ENCODE measurements around the gene NRCAM. TPM values are rescaled to one million over a fixed set of nuclear protein-coding genes. Genes with fewer than 3 reads are reported as not detected.

Gene NRCAM
- total and polyA plus RNA-seq, 2 donors (not counting 1 experiment from before 2014, with no cell fraction given): 0.75 to 4.6 TPM

- Mint-ChIP-seq H3K4me1 (no peaks in the 10 kb centered on the region), H3K27ac (no peak overlapping the region), H3K27me3 (no peaks in the 10 kb centered on the region), H3K4me3 (no peak overlapping the region), H3K9me3 (ENCODE audit: insufficient read depth) (no peaks in the 10 kb centered on the region)
- Histone ChIP-seq H3K27ac (ENCODE audit: low read length in 2 of 2) (no peak overlapping the region), H2AFZ (ENCODE audit: insufficient read depth, low read depth, low read length, poor library complexity, severe bottlenecking) (no peak overlapping the region), H4K20me1 (ENCODE audit: control insufficient read depth, insufficient read depth, low read length, poor library complexity, severe bottlenecking) (no peaks in the 10 kb centered on the region), H3K27me3 (replicated peaks in 1 of 4; ENCODE audit: control extremely low read depth in 1 of 4, control insufficient read depth in 3 of 4, insufficient read depth in 4 of 4, low read length in 3 of 4) (peaks cover 0 to 5% (median 0%) of the 10 kb centered on the region in 4 experiments), H3K36me3 (replicated peaks in 1 of 2; ENCODE audit: control extremely low read depth in 1 of 2, control insufficient read depth in 1 of 2, extremely low read depth in 1 of 2, insufficient read depth in 2 of 2, low read length in 1 of 2) (no peaks in the 10 kb centered on the region), H3K4me2 (replicated peaks; ENCODE audit: low read depth, low read length, poor library complexity, severe bottlenecking) (no peak overlapping the region), H3K9ac (ENCODE audit: low read length) (no peak overlapping the region), H3K4me3 (ENCODE audit: control extremely low read depth in 1 of 5, extremely low read depth in 1 of 5, insufficient read depth in 1 of 5, low read depth in 2 of 5, low read length in 4 of 5) (no peak overlapping the region), H3K9me3 (ENCODE audit: control extremely low read depth in 1 of 3, control insufficient read depth in 2 of 3, insufficient read depth in 1 of 3, low read length in 2 of 3) (peaks cover 0 to 4% (median 0%) of the 10 kb centered on the region in 3 donors), H3K4me1 (ENCODE audit: control insufficient read depth in 2 of 2, insufficient read depth in 2 of 2, low read length in 2 of 2) (no peaks in the 10 kb centered on the region), H3K79me2 (ENCODE audit: control insufficient read depth, insufficient read depth, low read length) (no peaks in the 10 kb centered on the region)
- TF ChIP-seq EZH2 (IDR thresholded peaks at IDR 0.05; ENCODE audit: borderline replicate concordance, insufficient read depth, low read depth, low read length, poor library complexity, severe bottlenecking) (no peak), CTCF (IDR thresholded peaks at IDR 0.05) (no peak)
- DNase-seq: no peak
- POLR2A ChIA-PET: no interaction called here
- ATAC-seq (ENCODE audit: low read depth): no peak
- intact Hi-C loops (cut with micrococcal nuclease): no loop called here
- no CpG with 5 or more reads among the region's 1 CpG for WGBS (ENCODE audit: insufficient coverage)
- CTCF ChIA-PET: no interaction called here
Observed at GRCh38 chr7:108335269-108335918, 120.8 kb downstream of the NRCAM start.

GRCh38 chr7:108332937-108333336 is 123.3 kb downstream of the NRCAM start:
- no peak for DNase-seq
- no peak overlapping the region for H3K4me3 Mint-ChIP-seq

More at GRCh38 chr7:108332937-108333336, 123.3 kb downstream of the NRCAM start:
- peaks cover 0 to under 1% of the 10 kb centered on the region in 2 donors for H3K4me1 ChIP-seq (ENCODE audit: control insufficient read depth in 2 of 2, insufficient read depth in 2 of 2, low read length in 2 of 2)
- TF ChIP-seq EZH2 (IDR thresholded peaks at IDR 0.05; ENCODE audit: borderline replicate concordance, insufficient read depth, low read depth, low read length, poor library complexity, severe bottlenecking): no peak
- no peak for TF ChIP-seq CTCF (IDR thresholded peaks at IDR 0.05)
- no CpG with 5 or more reads among the region's 3 CpGs for WGBS (ENCODE audit: insufficient coverage)
- H3K36me3 ChIP-seq (replicated peaks in 1 of 2; ENCODE audit: control extremely low read depth in 1 of 2, control insufficient read depth in 1 of 2, extremely low read depth in 1 of 2, insufficient read depth in 2 of 2, low read length in 1 of 2): no peaks in the 10 kb centered on the region
- H3K4me2 ChIP-seq (replicated peaks; ENCODE audit: low read depth, low read length, poor library complexity, severe bottlenecking): no peak overlapping the region
- no peaks in the 10 kb centered on the region for H3K79me2 ChIP-seq (ENCODE audit: control insufficient read depth, insufficient read depth, low read length)
- Mint-ChIP-seq H3K27ac (no peak overlapping the region), H3K4me1 (peaks cover 13% of the 10 kb centered on the region), H3K9me3 (ENCODE audit: insufficient read depth) (no peaks in the 10 kb centered on the region), H3K27me3 (no peaks in the 10 kb centered on the region)
- no peak overlapping the region for H3K27ac ChIP-seq (ENCODE audit: low read length in 2 of 2)
- POLR2A ChIA-PET: no interaction called here
- ATAC-seq (ENCODE audit: low read depth): no peak
- H2AFZ ChIP-seq (ENCODE audit: insufficient read depth, low read depth, low read length, poor library complexity, severe bottlenecking): no peak overlapping the region
- no peak overlapping the region for H3K4me3 ChIP-seq (ENCODE audit: control extremely low read depth in 1 of 5, extremely low read depth in 1 of 5, insufficient read depth in 1 of 5, low read depth in 2 of 5, low read length in 4 of 5)
- no peaks in the 10 kb centered on the region for H4K20me1 ChIP-seq (ENCODE audit: control insufficient read depth, insufficient read depth, low read length, poor library complexity, severe bottlenecking)
- H3K9ac ChIP-seq (ENCODE audit: low read length): no peak overlapping the region
- peaks cover 0 to 5% (median 0%) of the 10 kb centered on the region in 4 experiments for H3K27me3 ChIP-seq (replicated peaks in 1 of 4; ENCODE audit: control extremely low read depth in 1 of 4, control insufficient read depth in 3 of 4, insufficient read depth in 4 of 4, low read length in 3 of 4)
- intact Hi-C loops (cut with micrococcal nuclease): no loop called here
- CTCF ChIA-PET: no interaction called here
- peaks cover 0 to 4% (median 0%) of the 10 kb centered on the region in 3 donors for H3K9me3 ChIP-seq (ENCODE audit: control extremely low read depth in 1 of 3, control insufficient read depth in 2 of 3, insufficient read depth in 1 of 3, low read length in 2 of 3)

Measured in B cell (primary cell).